IMR-90 (cell line): ENCODE measurements around the gene CEP20. TPM values are rescaled to one million over a fixed set of nuclear protein-coding genes. Genes with fewer than 3 reads are reported as not detected.

Experiments used
- ATAC-seq: fragments of 200-7000 bp; cut with Tn5 transposase; 2 replicates; pipeline ENCODE4 v1.9.1; 2020; ENCODE audit warnings: low read depth, mild to moderate bottlenecking, moderate library complexity
- BruUV-seq: library from RNA; stranded (reverse); fragments of 400-500 nt; replicated peaks from 2 replicates; lab custom pipeline; 2021; lab: Mats Ljungman, UMichigan
- CTCF ChIA-PET: fragments of 300-600 bp; formaldehyde crosslinking; extraction: SDS; loops from one replicate; lab custom pipeline; 2021; ENCODE audit warnings: antibody characterized with exemption; lab: Yijun Ruan, JAX
- POLR2A ChIA-PET: fragments of 300-600 bp; sonication (Branson Sonifier 250); formaldehyde crosslinking; loops from one replicate; lab custom pipeline; 2022; ENCODE audit warnings: antibody characterized with exemption; ENCODE audit not compliant: unreplicated experiment; lab: Charles Lee
- DNase-seq: peaks from one replicate; pipeline ENCODE4 v3.0.0; 2013
- H2AFZ ChIP-seq: replicated peaks from 2 replicates; pipeline ENCODE3; 2013; ENCODE audit warnings: low read length, mild to moderate bottlenecking; ENCODE audit not compliant: poor library complexity
- H2AK5ac ChIP-seq: 2 replicates; pipeline ENCODE4 v1.6.1; 2013; ENCODE audit warnings: low read depth, low read length, inconsistent platforms
- H2AK9ac ChIP-seq: replicated peaks from 2 replicates; pipeline ENCODE3; 2013; ENCODE audit warnings: mild to moderate bottlenecking, low read depth, low read length, moderate library complexity; ENCODE audit not compliant: poor library complexity
- H2BK120ac ChIP-seq: 2 replicates; pipeline ENCODE4 v1.6.1; 2013; ENCODE audit warnings: low read depth, low read length, inconsistent platforms
- H2BK15ac ChIP-seq: 3 replicates; pipeline ENCODE4 v1.6.1; 2013; ENCODE audit warnings: low read depth, low read length, inconsistent platforms
- H2BK20ac ChIP-seq: 2 replicates; pipeline ENCODE4 v1.6.1; 2013; ENCODE audit warnings: low read depth, mild to moderate bottlenecking, inconsistent platforms, low read length, moderate library complexity
- H2BK5ac ChIP-seq: 2 replicates; pipeline ENCODE4 v1.6.1; 2013; ENCODE audit warnings: mild to moderate bottlenecking, low read depth, low read length, inconsistent platforms; ENCODE audit not compliant: poor library complexity, severe bottlenecking
- H3K14ac ChIP-seq: replicated peaks from 2 replicates; pipeline ENCODE4 v1.6.1; 2013; ENCODE audit warnings: low read depth, low read length, inconsistent platforms
- H3K18ac ChIP-seq: 2 replicates; pipeline ENCODE4 v1.6.1; 2013; ENCODE audit warnings: low read depth, low read length, control low read depth
- H3K23ac ChIP-seq: 2 replicates; pipeline ENCODE4 v1.6.1; 2013; ENCODE audit warnings: low read depth, low read length, inconsistent platforms
- H3K27ac ChIP-seq: 2 replicates; pipeline ENCODE4 v1.5.1; 2013; ENCODE audit warnings: mild to moderate bottlenecking, control low read depth, low read length; ENCODE audit not compliant: insufficient read depth
- H3K27me3 ChIP-seq: 2 replicates; pipeline ENCODE4 v1.6.1; 2013; ENCODE audit warnings: low read length; ENCODE audit not compliant: control insufficient read depth, insufficient read depth
- H3K36me3 ChIP-seq: 2 replicates; pipeline ENCODE4 v1.6.1; 2013; ENCODE audit warnings: low read length, mixed read lengths; ENCODE audit not compliant: control insufficient read depth, insufficient read depth
- H3K4ac ChIP-seq: 2 replicates; pipeline ENCODE4 v1.6.1; 2013; ENCODE audit warnings: low read depth, low read length, inconsistent platforms
- H3K4me1 ChIP-seq: 2 replicates; pipeline ENCODE4 v1.6.1; 2013; ENCODE audit warnings: low read length, mixed read lengths; ENCODE audit not compliant: control insufficient read depth, insufficient read depth
- H3K4me2 ChIP-seq: 2 replicates; pipeline ENCODE4 v1.6.1; 2013; ENCODE audit warnings: low read depth, mild to moderate bottlenecking, control low read depth, low read length, moderate library complexity
- H3K4me3 ChIP-seq: 2 replicates; pipeline ENCODE4 v1.5.1; 2013; ENCODE audit warnings: low read depth, mild to moderate bottlenecking, control low read depth, low read length, moderate library complexity; ENCODE audit not compliant: insufficient read depth
- H3K56ac ChIP-seq: 2 replicates; pipeline ENCODE4 v1.6.1; 2013; ENCODE audit warnings: low read length, inconsistent platforms; ENCODE audit not compliant: insufficient read depth; ENCODE audit errors: extremely low read depth
- H3K79me1 ChIP-seq, 2 experiments: 2 replicates each; pipeline ENCODE4 v1.6.1; 2013; ENCODE audit warnings: low read length in 2 of 2, inconsistent platforms in 1 of 2, low read depth in 1 of 2
- H3K9ac ChIP-seq: 2 replicates; pipeline ENCODE4 v1.6.1; 2013; ENCODE audit warnings: low read depth, low read length, control low read depth
- H3K9me1 ChIP-seq: 2 replicates; pipeline ENCODE4 v1.6.1; 2013; ENCODE audit warnings: low read length, inconsistent platforms; ENCODE audit not compliant: insufficient read depth
- H3K9me3 ChIP-seq: 2 replicates; pipeline ENCODE4 v1.6.1; 2013; ENCODE audit warnings: low read length; ENCODE audit not compliant: control insufficient read depth, insufficient read depth
- H4K20me1 ChIP-seq: 2 replicates; pipeline ENCODE4 v1.6.1; 2013; ENCODE audit warnings: low read length, inconsistent platforms; ENCODE audit not compliant: insufficient read depth
- H4K5ac ChIP-seq: 2 replicates; pipeline ENCODE4 v1.6.1; 2013; ENCODE audit warnings: mild to moderate bottlenecking, low read depth, low read length, control low read depth
- H4K8ac ChIP-seq, 2 experiments: 2 replicates each; pipeline ENCODE4 v1.6.1; 2013; ENCODE audit warnings: low read depth in 2 of 2, low read length in 2 of 2, control low read depth in 1 of 2, inconsistent platforms in 1 of 2
- H4K91ac ChIP-seq: 2 replicates; pipeline ENCODE4 v1.6.1; 2013; ENCODE audit warnings: low read depth, low read length, inconsistent platforms; ENCODE audit not compliant: insufficient read depth
- BHLHE40 ChIP-seq: fragments of 150-350 bp; IDR thresholded peaks from 2 replicates; pipeline ENCODE4 v1.6.1; 2016; ENCODE audit warnings: mild to moderate bottlenecking, low read depth, low read length
- CEBPB ChIP-seq: IDR thresholded peaks from 2 replicates; pipeline ENCODE4 v1.6.1; 2012; ENCODE audit warnings: low read depth, low read length, improper control_type of control experiment
- ELK1 ChIP-seq: fragments of 150-350 bp; IDR thresholded peaks from 2 replicates; pipeline ENCODE4 v1.6.1; 2016; ENCODE audit warnings: low read depth, mild to moderate bottlenecking, low read length, moderate library complexity, borderline replicate concordance
- FOS ChIP-seq: fragments of 150-350 bp; IDR thresholded peaks from 2 replicates; pipeline ENCODE4 v1.6.1; 2016; ENCODE audit warnings: low read depth, low read length
- MAFK ChIP-seq: IDR thresholded peaks from 2 replicates; pipeline ENCODE4 v1.6.1; 2012; ENCODE audit warnings: low read depth, low read length, improper control_type of control experiment
- NFE2L2 ChIP-seq: fragments of 150-350 bp; IDR thresholded peaks from 2 replicates; pipeline ENCODE4 v1.6.1; 2016; ENCODE audit warnings: low read depth, mild to moderate bottlenecking, low read length
- POLR2A ChIP-seq: IDR thresholded peaks from 2 replicates; pipeline ENCODE4 v1.6.1; 2012; ENCODE audit warnings: mild to moderate bottlenecking, low read depth, low read length
- RAD21 ChIP-seq: IDR thresholded peaks from 2 replicates; pipeline ENCODE4 v1.6.1; 2012; ENCODE audit warnings: low read length, improper control_type of control experiment
- RCOR1 ChIP-seq: IDR thresholded peaks from 2 replicates; pipeline ENCODE4 v1.6.1; 2012; ENCODE audit warnings: mild to moderate bottlenecking, low read length, improper control_type of control experiment; ENCODE audit not compliant: insufficient replicate concordance
- RFX5 ChIP-seq: IDR thresholded peaks from 2 replicates; pipeline ENCODE4 v1.8.0; 2012; ENCODE audit warnings: low read depth, mild to moderate bottlenecking, low read length, moderate library complexity
- USF2 ChIP-seq: fragments of 150-350 bp; IDR thresholded peaks from 2 replicates; pipeline ENCODE4 v1.6.1; 2017; ENCODE audit warnings: mild to moderate bottlenecking, antibody characterized with exemption, low read length, low read depth
- WGBS, 2 experiments: methylation state at CpG; one replicate each; pipeline versions ENCODE4 v1.1.5 to v1.1.7; 2013; ENCODE audit warnings: missing lambda C conversion rate in 2 of 2; ENCODE audit not compliant: insufficient read length in 1 of 2; ENCODE audit errors: extremely low coverage in 2 of 2; 5-methylcytosine and 5-hydroxymethylcytosine counted together
- dilution Hi-C: fragments of 300-500 bp; cut with HindIII; formaldehyde crosslinking; loops from one replicate; pipeline ENCODE4 v1.14.3; 2018; ENCODE audit warnings: low sequenced_read_pairs; ENCODE audit not compliant: unreplicated experiment
- in situ Hi-C: fragments of 300-500 bp; cut with MboI; formaldehyde crosslinking; loops from 3 replicates; pipeline ENCODE4 v1.14.3; 2019; ENCODE audit warnings: low sequenced_read_pairs, inconsistent platforms, mixed read lengths
- intact Hi-C: fragments of 100-400 bp; cut with micrococcal nuclease; formaldehyde crosslinking; loops from 2 replicates; pipeline ENCODE4 v1.10.0; 2022
- polyA plus RNA-seq, 3 experiments: library from polyadenylated mRNA; depleted of rRNA; stranded (reverse); fragments of >200 nt; gene quantifications; 2 replicates each; pipeline ENCODE4 v1.2.3, GENCODE V29; 2012; ENCODE audit warnings: low replicate concordance in 1 of 3
- total RNA-seq: library from RNA; depleted of rRNA; stranded (reverse); fragments of >200 nt; gene quantifications from 2 replicates; pipeline ENCODE4 v1.2.3, GENCODE V29; 2012
- TF ChIP-seq, protein P1 (sequence below): conservative IDR thresholded peaks from 2 replicates; pipeline ENCODE4 v1.5.1; 2012; ENCODE audit warnings: mild to moderate bottlenecking, low read depth, low read length, improper control_type of control experiment

Gene CEP20
- total and polyA plus RNA-seq, 2 of the 4 experiments (the other 2 are of a cell fraction), result 28.8 to 40.1 TPM

DNA sequence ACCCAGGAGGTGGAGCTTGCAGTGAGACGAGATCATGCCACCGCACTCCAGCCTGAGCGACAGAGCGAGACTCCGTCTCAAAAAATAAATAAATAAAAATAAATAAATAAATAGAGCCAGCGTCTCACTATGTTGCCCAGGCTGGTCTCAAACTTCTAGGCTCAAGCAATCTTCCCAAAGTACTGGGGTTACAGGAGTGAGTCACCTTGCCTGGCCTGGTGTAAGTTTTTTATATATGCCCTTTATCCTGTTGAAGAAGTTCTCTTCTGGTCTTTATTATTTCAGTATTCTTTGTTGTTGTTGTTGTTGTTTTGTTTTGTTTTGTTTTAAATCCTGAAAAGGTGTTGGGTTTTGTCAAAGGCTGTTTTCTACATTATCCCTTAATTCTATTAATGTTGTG, 30.9 kb upstream of the CEP20 start:
- ATAC-seq, result no peak
- ChIA-PET CTCF (no interaction called here), POLR2A (no interaction called here)
- Histone ChIP-seq H3K23ac (no peak overlapping the region), H2AFZ (no peak overlapping the region), H3K9me3 (no peaks in the 10 kb centered on the region), H3K9me1 (no peaks in the 10 kb centered on the region), H3K18ac (peak overlapping the region; percentile 41; the same call in 1 of the 2 replicates), H2AK5ac (no peak overlapping the region; the same call in 1 of the 2 replicates), H3K79me1 (no peaks in the 10 kb centered on the region), H3K14ac (no peak overlapping the region), H3K56ac (no peak overlapping the region), H4K5ac (no peak overlapping the region), H4K20me1 (no peaks in the 10 kb centered on the region), H2BK5ac (no peak overlapping the region), H2BK20ac (no peak overlapping the region), H2BK120ac (peak overlapping the region; percentile 30; the same call in 1 of the 2 replicates), H3K4me2 (no peak overlapping the region), H4K8ac (no peak overlapping the region), H3K4ac (no peak overlapping the region), H3K4me3 (no peak overlapping the region), H3K27ac (no peak overlapping the region), H3K4me1 (peaks cover 2% of the 10 kb centered on the region), H3K9ac (no peak overlapping the region), H2BK15ac (no peak overlapping the region), H3K36me3 (no peaks in the 10 kb centered on the region), H3K27me3 (no peaks in the 10 kb centered on the region), H4K91ac (no peak overlapping the region; the same call in 1 of the 2 replicates), H2AK9ac (no peak overlapping the region)
- DNase-seq, result peak; percentile 29
- no CpG with 5 or more reads among the region's 6 CpGs for WGBS, 2 experiments
- no peak for TF ChIP-seq MAFK
- TF ChIP-seq NFE2L2, result no peak
- TF ChIP-seq POLR2A, result no peak
- no peak for TF ChIP-seq RAD21
- no peak for TF ChIP-seq FOS
- TF ChIP-seq RCOR1, result no peak
- no peak for TF ChIP-seq RFX5
- TF ChIP-seq ELK1, result no peak
- TF ChIP-seq, protein P1, sequence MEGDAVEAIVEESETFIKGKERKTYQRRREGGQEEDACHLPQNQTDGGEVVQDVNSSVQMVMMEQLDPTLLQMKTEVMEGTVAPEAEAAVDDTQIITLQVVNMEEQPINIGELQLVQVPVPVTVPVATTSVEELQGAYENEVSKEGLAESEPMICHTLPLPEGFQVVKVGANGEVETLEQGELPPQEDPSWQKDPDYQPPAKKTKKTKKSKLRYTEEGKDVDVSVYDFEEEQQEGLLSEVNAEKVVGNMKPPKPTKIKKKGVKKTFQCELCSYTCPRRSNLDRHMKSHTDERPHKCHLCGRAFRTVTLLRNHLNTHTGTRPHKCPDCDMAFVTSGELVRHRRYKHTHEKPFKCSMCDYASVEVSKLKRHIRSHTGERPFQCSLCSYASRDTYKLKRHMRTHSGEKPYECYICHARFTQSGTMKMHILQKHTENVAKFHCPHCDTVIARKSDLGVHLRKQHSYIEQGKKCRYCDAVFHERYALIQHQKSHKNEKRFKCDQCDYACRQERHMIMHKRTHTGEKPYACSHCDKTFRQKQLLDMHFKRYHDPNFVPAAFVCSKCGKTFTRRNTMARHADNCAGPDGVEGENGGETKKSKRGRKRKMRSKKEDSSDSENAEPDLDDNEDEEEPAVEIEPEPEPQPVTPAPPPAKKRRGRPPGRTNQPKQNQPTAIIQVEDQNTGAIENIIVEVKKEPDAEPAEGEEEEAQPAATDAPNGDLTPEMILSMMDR, result no peak
- no peak for TF ChIP-seq USF2
- no peak for TF ChIP-seq BHLHE40
- TF ChIP-seq CEBPB, result no peak
- in situ Hi-C loops (no loop called here), intact Hi-C loops (no loop called here), dilution Hi-C loops (no loop called here)
- no TSS peak for BruUV-seq
